Smooth muscle cell (in vitro differentiated cells): ENCODE results near the gene PDZD8. TPM values are rescaled to one million over a fixed set of nuclear protein-coding genes. Genes with fewer than 3 reads are reported as not detected.
"Not testable (repeated sequence)": the region's sequence is repeated elsewhere in the genome, so short reads cannot be mapped to it uniquely, and the experiment has no call there.

ENCODE experiments used
- DNase-seq: peaks from one replicate; lab custom pipeline; 2025; ENCODE audit not compliant: unreplicated experiment; lab: John Stamatoyannopoulos, UW
- H2AFZ ChIP-seq: fragments of 200-600 bp; sonication (generic); 2 replicates; pipeline ENCODE4 v1.6.0; 2016; ENCODE audit warnings: antibody characterized with exemption, low read depth, mild to moderate bottlenecking
- H3F3A ChIP-seq: fragments of 200-600 bp; sonication (generic); 2 replicates; pipeline ENCODE4 v1.6.0; 2017; ENCODE audit warnings: antibody characterized with exemption, low read depth
- H3K27ac ChIP-seq: fragments of 200-600 bp; sonication (generic); 2 replicates; pipeline ENCODE4 v1.5.1; 2016; ENCODE audit warnings: low read depth, mild to moderate bottlenecking
- H3K27me3 ChIP-seq: fragments of 200-600 bp; sonication (generic); 2 replicates; pipeline ENCODE4 v1.6.1; 2016; ENCODE audit warnings: low read depth, mild to moderate bottlenecking
- H3K36me3 ChIP-seq: fragments of 200-600 bp; sonication (generic); 2 replicates; pipeline ENCODE4 v1.5.1; 2016; ENCODE audit warnings: low read depth
- H3K4me1 ChIP-seq: fragments of 200-600 bp; sonication (generic); 2 replicates; pipeline ENCODE4 v1.5.1; 2016; ENCODE audit warnings: low read depth
- H3K4me2 ChIP-seq: fragments of 200-600 bp; sonication (generic); 2 replicates; pipeline ENCODE4 v1.6.0; 2016; ENCODE audit warnings: mild to moderate bottlenecking
- H3K4me3 ChIP-seq: fragments of 200-600 bp; sonication (generic); 2 replicates; pipeline ENCODE4 v1.5.1; 2016; ENCODE audit warnings: mild to moderate bottlenecking
- H3K79me2 ChIP-seq: fragments of 200-600 bp; sonication (generic); 2 replicates; pipeline ENCODE4 v1.6.0; 2016; ENCODE audit warnings: low read depth, mild to moderate bottlenecking
- H3K9ac ChIP-seq: fragments of 200-600 bp; sonication (generic); 2 replicates; pipeline ENCODE4 v1.6.0; 2016; ENCODE audit warnings: low read depth
- H3K9me3 ChIP-seq: fragments of 200-600 bp; sonication (generic); replicated peaks from 2 replicates; pipeline ENCODE4 v1.5.1; 2016; ENCODE audit warnings: low read depth
- H4K20me1 ChIP-seq: fragments of 200-600 bp; sonication (generic); 2 replicates; pipeline ENCODE4 v1.6.0; 2016; ENCODE audit warnings: low read depth
- CTCF ChIP-seq: fragments of 200-600 bp; sonication (generic); IDR thresholded peaks from 2 replicates; pipeline ENCODE4 v1.5.1; 2017; ENCODE audit warnings: borderline replicate concordance, mild to moderate bottlenecking, antibody characterized with exemption; ENCODE audit not compliant: insufficient read depth, poor library complexity, severe bottlenecking
- WGBS: methylation state at CpG from one replicate; pipeline ENCODE4 v1.1.7; 2016; ENCODE audit warnings: low lambda C conversion rate; 5-methylcytosine and 5-hydroxymethylcytosine counted together
- polyA plus RNA-seq: library from polyadenylated mRNA; unstranded; fragments of >200 nt; fragmentation: Nextera tagmentation; extraction: Ambion mirVana; gene quantifications from 2 replicates; pipeline ENCODE4 v1.2.1, GENCODE V29; 2016
- total RNA-seq: library from RNA; depleted of rRNA; stranded (reverse); fragments of >200 nt; gene quantifications from 2 replicates; pipeline ENCODE4 v1.2.3, GENCODE V29; 2014

Gene PDZD8
- total and polyA plus RNA-seq, 2 experiments from 2014 or later, result 6.3 to 22.1 TPM

- no peak overlapping the region for H3K4me3 ChIP-seq
- H2AFZ ChIP-seq, result no peak overlapping the region
- H3K4me1 ChIP-seq, result no peaks in the 10 kb centered on the region
- DNase-seq, result no peak
- no peak overlapping the region for H3K4me2 ChIP-seq
- H3K79me2 ChIP-seq, result peaks cover 6% of the 10 kb centered on the region
- H3K27ac ChIP-seq, result no peak overlapping the region
- H3K9ac ChIP-seq, result no peak overlapping the region
- TF ChIP-seq CTCF, result no peak
- H3K36me3 ChIP-seq, result no peaks in the 10 kb centered on the region
- H4K20me1 ChIP-seq, result peaks cover 35% of the 10 kb centered on the region
- no peaks in the 10 kb centered on the region for H3F3A ChIP-seq
- H3K9me3 ChIP-seq, result no peaks in the 10 kb centered on the region
- no peaks in the 10 kb centered on the region for H3K27me3 ChIP-seq
Measured at GRCh38 chr10:117306674-117307073, 68.6 kb downstream of the PDZD8 start.

- 98% methylated on average over 3 of the region's 3 CpGs for WGBS
- H4K20me1 ChIP-seq, result peaks cover 30% of the 10 kb centered on the region
- not testable (repeated sequence) for H3K4me3 ChIP-seq, H3K9me3 ChIP-seq, H3K27ac ChIP-seq, H3K4me2 ChIP-seq, H3K27me3 ChIP-seq, DNase-seq, H3K4me1 ChIP-seq, H3K36me3 ChIP-seq, H2AFZ ChIP-seq, H3F3A ChIP-seq, H3K9ac ChIP-seq
- H3K79me2 ChIP-seq, result peaks cover 12% of the 10 kb centered on the region
Measured at GRCh38 chr10:117303451-117303850, 71.8 kb downstream of the PDZD8 start.

DNA sequence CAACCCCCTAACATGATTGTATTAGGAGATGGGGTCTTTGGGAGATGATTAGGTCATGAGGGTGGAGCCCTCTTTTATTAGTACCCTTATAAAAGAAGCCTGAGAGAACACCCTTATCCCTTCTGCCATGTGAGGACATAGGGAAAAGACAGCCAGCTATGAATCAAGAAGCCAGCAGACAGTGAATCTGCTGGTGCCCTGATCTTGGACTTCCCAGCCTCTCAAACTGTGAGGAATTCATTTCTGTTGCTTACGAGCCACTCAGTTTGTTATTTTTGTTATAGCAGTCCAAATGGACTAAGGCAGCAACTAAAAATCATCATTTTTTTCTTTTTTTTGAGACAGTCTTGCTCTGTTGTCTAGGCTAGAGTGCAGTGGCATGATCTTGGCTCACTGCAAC lies 74.6 kb downstream of the PDZD8 start:
- Histone ChIP-seq H2AFZ (no peak overlapping the region), H3K27me3 (no peaks in the 10 kb centered on the region), H4K20me1 (peaks cover 39% of the 10 kb centered on the region), H3K36me3 (no peaks in the 10 kb centered on the region), H3K9ac (no peak overlapping the region), H3K27ac (no peak overlapping the region), H3K4me2 (no peak overlapping the region), H3K9me3 (no peaks in the 10 kb centered on the region), H3K4me1 (no peaks in the 10 kb centered on the region), H3K79me2 (peaks cover 6% of the 10 kb centered on the region), H3F3A (no peaks in the 10 kb centered on the region), H3K4me3 (no peak overlapping the region)
- DNase-seq, result no peak
- no peak for TF ChIP-seq CTCF
- 86% methylated on average over 1 of the region's 1 CpG for WGBS

- Histone ChIP-seq H3K4me1 (no peaks in the 10 kb centered on the region), H3K79me2 (peaks cover 7% of the 10 kb centered on the region), H2AFZ (no peak overlapping the region), H3F3A (no peaks in the 10 kb centered on the region), H3K27me3 (no peaks in the 10 kb centered on the region), H3K9ac (no peak overlapping the region), H3K36me3 (no peaks in the 10 kb centered on the region), H3K9me3 (no peaks in the 10 kb centered on the region), H3K27ac (no peak overlapping the region), H4K20me1 (peaks cover 46% of the 10 kb centered on the region), H3K4me3 (no peak overlapping the region), H3K4me2 (no peak overlapping the region)
- no peak for DNase-seq
- TF ChIP-seq CTCF, result no peak
Measured at GRCh38 chr10:117299435-117299834, 75.8 kb downstream of the PDZD8 start.
